SW480 (cell line): ENCODE measurements around the gene REC8.
"Not testable (repeated sequence)": the region's sequence is repeated elsewhere in the genome, so short reads cannot be mapped to it uniquely, and the experiment has no call there.

Source experiments
- DNase-seq: peaks from one replicate; pipeline ENCODE4 v3.0.0-alpha.2; 2016; ENCODE audit warnings: low spot score

Gene REC8

DNA sequence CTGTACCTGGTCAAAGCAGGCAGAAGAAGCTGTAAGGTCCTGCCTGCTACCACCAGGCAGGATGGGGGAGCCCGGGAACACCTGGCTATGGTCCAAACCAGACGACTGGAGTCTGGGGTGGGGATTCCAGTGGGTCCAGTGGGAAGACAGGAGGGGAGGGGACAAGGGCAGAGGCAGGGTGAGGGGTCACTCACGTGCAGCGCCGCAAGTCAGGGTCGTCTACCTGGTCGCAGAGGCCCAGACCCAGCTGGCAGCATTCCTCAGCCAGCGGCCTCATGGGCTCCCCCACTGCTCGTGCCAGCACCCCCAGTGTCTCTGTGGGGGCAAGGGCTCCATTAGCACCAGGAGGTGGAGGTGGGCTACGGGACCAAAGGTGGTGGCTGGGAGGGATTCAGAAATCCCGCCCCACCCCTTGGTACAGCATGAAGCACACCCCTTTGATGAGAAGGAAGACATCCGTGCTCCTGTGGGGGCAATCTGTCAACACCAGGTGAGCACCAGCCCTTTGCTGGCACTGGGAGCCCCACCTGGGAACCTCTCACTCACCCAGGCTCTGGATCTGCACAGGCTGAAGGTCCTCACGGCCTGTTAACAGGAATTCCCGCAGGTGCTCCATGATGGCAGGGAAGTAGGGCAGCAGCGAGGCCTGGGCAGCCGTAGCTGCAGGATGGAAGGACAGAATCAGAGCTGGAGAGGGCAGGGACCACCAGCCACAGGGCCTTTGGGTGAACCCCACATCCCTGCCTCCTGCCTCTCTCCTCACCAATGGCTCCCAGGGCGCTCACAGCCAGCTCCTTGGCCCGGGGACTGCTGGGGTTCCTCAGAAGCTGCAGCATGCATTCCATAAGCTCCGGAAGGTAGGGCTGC lies 12.5 kb downstream of the REC8 start:
- no peak for DNase-seq

DNA sequence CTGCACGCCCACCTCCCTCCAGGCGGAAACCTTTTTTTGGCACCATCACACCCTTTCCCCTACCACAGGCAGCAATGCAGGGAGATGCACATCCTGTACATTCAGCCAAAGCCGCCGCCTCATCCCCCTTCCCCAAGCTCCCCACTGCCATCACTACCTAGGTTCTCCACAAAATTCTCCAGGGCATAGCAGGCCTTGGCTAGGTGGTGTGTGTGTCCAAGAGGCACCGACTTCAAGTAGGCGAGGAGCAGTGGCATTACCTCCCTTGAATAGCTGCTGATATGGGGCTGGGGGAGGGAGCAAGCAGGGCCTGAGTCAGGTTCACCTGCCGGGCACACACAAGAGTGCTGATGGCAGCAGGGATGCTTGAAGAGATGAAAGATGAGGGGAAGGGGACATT lies 13.1 kb downstream of the REC8 start:
- no peak for DNase-seq

DNA sequence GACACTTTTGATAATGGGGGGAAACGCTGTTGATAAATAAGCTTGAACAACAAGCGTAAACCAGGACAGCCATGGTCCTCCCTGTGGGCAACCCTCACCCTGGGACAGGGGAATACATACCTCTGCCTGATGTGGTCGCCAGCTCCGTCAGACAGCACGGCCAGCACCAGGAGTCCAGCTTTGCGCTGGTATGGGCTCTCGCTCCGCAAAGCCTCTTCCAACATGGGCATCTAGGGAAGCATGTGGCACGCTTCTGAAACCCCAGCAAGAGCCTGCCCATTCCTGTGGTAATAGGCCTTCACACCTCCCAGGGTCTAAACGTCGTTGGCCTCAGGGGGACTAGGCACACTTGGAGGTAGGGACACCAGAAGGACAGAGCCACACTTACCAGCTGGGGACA lies 13.9 kb downstream of the REC8 start:
- DNase-seq = no peak

DNA sequence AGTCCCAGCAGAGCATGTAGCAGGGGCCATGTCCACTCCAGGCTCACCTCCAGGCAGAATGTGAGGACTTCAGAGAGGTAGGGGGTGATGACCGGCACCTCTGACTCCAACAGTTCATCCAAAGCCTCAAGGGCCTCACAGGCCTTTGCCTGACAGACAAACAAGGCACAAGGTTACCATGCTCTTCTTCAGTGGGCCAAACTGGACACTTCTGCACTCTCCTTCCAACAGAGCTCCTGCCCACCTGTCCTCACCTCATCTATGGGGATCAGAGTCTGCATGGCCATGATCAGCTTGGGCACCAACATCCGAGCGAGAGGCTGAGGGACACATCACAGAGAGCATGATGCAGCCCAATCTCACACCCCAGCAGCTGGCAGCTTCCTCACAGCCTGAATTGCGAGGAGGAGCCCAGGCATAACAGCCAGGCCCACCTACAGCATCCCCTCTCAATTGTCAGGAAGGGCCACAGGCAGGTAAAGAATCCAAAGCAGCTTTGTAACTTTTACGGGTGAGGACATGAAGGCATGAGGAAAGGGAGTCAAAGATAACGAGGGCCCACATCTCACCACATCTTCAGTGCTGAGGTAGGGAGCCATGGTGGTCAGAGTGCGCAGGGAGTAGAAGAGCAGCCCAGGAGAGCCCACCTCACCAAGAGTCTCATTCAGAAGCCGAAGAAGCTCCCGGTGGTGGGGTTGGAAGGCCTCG lies 15.1 kb downstream of the REC8 start:
- no peak for DNase-seq

DNA sequence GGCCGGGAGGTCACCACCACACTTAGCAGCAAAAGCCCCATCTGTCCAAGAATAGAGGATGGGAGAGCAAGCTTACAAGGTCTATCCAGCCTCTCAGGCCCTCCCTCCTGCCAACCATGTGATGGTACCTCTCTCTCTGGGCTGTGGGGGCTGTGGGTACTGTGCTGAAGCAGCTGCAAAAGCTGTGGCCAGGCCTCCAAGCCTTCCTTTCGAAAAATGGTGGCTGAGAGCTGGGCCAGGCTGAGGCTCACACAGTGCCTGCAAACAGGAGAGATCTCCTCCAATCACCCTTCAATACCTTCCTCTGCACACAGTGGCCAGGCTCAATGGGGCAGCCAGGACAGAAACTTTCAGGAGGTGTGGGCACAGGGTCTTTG lies 15.6 kb downstream of the REC8 start:
- DNase-seq = no peak

DNA sequence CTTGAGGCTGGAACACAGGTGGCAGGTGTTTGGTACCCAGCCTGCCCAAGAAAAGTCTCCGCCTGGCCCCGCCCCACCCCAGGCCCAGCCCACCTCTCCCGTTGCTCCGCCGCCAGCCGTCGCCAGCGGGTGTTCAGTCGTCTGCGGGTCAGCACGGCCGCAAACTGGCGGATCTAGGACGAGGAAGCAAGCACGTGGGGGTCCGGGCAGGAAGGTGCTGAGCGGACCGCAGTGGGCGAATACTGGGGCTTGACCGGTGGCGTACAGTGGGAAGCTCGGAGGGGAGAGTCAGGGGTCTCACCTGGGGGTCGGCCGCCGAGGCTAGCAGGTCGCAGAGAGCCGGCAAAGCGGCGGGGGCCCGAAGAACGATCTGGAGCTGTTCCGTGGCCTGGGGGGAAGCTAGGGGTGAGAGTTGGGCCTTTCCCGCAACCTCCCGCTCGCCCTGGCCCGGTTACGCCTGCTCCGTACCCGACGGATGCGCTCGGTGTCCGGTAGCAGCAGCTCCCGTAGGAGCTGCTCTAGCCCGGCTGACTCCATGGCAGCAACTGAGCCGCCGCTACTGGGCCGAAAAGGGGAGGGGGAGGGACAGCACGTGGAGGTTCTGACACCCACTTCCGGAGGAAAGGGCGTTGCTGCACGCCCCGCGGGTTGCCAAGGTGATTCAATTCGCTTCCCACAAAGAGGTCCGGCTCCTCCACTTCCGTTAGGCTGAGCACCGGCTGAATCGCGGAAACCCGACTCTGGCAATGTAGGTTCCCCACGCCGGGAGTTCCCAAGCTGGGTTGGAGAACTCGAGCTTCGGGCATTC lies 16.6 kb downstream of the REC8 start, which contains the start of gene IPO4:
Gene IPO4, minus strand, starts transcription at position 566 of the 808 bp plus-strand sequence. Its CDS starts 29 bp downstream, at position 537.
- DNase-seq = peak; percentile 98

DNA sequence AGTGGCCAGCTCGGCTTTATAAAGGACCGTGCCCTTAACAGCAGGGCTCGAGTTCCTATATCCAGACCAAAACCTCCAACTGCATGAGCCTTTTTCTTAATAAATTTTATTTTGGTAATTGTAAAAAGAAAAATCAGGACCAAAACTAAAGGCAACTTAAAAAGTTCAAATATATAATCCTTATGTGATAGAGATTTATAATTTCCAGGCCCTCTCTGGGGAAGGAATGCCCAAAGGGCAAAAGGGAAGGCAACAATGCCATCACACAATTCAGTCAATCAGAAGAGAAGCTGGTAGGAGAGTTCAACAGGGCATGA lies 17.1 kb downstream of the REC8 start:
- DNase-seq = no peak

DNA sequence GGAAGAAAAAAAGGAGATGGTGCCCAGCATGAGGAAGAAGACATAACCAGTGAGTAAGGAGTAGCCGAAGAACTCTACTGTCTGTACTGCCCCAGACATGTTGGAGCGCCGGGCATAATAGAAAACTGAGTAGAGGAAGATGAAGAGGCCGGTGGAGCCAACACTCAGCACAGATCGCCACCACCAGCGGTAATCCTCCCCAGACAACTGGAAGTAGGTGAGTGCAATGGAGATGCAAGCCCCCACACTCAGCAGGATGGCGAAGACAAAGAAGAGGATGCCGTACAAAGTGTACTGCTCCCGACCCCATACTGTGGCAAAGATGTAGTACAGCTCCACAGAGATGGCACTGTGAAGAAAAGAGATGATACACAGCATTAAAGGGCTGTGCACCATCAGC lies 17.6 kb downstream of the REC8 start:
- no peak for DNase-seq

DNA sequence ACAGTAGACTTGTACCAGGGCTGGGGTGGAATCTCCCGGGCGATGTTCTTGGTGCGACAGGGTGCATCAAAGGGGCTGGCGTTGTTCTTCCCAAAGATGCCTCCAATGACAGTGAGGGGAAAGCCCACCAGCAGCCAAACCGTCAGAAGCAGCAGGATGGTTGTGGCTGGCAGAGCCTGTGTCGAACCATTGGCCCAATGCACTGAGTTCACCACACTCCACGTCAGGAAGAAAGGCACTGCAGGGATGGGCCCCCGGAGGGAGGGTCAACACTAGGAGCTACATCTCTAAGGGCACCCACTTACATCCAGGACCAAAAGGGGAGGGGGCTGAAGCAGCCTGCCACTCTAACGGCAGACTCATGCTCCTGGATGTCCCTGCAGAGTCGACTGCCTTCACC lies 18.5 kb downstream of the REC8 start:
- no peak for DNase-seq

DNA sequence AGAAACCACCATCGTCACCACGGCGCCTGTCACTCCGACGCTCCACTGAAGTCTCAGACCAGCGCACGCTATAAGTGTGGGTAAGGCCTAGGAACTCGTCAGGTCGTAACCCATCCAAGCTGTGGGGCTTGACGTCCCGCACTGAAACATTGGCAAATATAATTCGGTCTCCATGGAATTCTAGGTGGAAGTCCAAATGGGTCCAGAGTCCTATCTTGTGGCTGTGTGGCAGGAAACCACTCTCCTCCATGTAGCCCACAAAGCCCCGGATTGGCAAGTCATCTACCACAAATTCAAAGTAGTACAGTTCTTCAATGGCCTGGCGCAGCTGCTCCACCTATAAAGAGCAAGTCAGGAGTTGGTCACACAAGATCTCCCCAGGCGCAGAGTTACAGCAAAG lies 21.1 kb downstream of the REC8 start:
- no peak for DNase-seq

DNA sequence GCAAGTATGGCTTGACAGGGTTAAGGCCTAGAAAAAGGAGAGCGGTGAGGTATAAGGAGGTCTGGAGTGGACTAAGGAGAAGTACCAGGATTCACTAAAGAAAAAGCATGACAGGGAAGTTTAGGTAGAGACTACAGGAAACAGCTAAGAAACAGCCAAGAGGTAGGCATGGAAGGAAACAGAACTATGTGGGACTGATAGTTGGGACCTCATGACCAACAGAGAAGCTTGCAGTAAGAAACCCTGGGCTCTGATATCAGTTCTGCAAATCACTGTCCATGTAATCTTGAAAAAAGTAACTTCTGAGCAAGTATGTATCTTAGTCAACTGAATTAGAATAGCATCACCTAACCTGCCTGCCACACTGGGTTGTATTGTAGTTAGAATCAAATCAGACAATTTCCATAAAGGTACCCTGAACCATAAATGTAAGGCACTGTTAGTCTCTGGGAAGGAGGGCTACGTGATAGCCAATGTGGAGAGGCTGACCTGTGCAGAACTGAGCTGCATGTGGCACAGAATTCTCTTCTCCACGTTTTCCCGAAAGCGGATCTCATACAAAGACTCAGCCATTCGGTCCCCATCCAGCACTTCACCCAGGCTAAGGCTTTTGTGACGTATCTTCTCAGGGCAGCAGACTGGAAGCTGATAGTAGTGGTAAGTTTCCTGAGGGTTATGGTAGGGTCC lies 22.4 kb downstream of the REC8 start:
- DNase-seq = no peak

DNA sequence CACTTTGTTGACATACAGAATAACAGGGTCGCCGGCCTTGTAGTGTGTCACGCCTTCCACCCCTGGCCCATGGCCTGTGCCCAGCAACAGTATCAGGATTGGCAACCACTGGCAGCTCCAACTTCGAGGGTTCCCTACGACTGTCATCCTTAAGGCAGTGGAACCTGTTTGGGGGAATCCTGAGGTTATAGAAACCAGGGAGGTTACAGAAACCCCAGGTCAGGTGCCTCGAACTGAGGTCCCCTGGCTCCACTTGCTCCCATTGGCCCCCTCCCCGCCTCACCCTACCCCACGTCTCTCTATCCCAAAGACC lies 22.9 kb downstream of the REC8 start:
- DNase-seq = no peak

DNA sequence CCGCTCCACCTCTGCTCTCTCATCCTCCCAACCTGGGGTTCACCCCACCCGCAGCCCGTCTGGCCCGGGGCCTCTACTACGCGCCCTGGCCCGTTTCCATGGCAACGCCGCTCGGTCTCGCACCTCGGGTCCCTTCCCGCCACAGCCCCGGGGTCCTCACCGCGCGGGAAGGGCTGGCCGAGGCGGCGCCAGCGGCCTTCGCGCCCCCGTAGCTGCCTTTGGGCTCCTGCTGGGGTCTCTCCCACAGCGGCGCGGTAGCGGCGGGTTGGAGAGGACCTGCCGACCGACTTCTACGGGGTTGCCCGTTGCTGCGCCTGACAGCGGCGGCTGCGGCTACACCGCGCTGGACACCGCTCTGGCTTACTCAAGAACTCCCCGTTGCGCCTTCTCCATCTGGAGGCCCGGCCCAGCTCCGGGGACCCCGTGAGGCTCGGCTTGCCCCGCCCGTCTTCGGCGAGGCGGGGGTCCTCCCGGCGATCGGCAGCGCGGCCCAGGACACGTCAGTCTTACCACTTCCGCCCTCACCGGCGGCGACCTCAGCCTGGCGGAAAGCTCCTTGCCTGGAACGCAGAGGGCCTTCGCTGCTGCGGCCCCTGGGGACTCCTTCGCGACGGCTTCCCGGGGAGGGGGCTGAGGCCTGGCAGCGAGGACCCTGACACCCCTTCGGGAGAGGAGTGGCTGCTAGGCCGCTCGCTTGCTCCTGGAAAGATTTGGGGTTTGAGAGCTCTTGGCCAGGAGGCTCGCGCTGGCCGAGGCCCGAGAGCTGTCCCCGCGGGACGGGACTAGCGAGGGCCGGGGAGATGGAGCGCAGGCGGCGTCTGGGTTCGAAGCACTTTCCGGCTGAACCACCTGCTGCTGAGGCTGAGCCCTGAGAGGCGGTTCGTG lies 23.5 kb downstream of the REC8 start, which contains the start of gene TM9SF1:
Gene TM9SF1, minus strand, starts transcription at position 256 of the 885 bp plus-strand sequence. CDS start 422 bp downstream, outside the sequence.
- DNase-seq = peak; percentile 87

DNA sequence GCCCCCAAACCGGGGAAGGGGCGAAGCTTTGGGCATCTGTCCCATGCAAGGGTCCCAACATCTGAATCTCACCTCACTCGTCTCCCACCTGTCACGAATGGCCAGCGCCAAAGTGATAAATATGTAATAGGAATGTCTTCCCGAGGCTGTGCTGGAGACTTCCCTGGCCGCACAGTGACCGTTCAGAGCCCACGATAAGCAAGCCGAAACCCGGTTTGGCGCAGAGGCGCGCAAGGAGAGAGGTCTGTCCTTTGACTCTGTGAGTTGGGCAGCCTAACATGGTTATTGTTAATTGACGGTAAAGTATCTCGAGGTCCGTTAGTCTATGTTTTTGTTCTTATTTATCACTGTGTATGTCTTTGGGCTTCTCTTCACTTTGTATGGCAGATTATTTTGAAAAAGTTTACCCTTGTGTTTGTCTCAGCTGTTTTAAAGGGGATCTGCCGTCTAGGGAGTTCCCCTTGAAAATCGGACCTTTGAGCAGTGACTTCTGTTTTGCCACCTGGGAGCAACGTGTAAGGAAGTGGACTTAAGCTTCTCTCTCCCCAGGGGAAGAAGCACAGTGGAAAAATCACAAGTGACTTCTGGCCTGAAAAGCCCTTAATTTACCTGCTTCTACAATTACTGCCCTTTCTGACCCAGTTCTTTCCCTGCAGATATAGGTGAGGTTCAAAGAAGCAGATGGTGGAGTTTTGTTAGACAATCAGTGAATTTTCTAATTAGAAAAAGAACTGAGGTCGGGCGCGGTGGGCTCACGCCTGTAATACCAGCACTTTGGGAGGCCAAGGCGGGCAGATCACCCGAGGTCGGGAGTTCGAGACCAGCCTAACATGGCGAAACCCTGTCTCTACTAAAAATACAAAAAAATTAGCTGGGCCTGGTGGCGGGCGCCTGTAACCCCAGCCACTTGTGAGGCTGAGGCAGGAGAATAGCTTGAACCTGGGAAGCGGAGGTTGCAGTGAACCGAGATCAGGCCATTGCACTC lies 24.5 kb downstream of the REC8 start:
- DNase-seq = peak; percentile 26

DNA sequence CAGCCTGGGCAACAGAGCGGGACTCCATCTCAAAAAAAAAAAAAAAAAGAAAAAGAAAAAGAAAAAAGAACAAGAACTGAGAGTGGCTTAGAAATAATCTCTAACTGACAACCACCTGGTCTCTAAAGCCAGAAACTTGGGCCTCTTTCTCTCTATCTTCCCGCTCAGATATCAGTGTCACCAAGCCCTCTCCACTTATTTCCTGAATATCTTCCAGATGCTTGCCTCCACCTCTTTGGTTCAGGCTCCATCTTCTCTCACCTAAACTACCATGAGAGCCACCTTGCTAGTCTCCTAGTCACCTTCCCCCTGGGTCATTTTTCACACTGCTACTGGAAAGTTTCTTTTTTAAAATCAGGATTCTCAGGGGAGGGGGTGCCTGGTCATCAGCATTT lies 25.2 kb downstream of the REC8 start:
- no peak for DNase-seq

DNA sequence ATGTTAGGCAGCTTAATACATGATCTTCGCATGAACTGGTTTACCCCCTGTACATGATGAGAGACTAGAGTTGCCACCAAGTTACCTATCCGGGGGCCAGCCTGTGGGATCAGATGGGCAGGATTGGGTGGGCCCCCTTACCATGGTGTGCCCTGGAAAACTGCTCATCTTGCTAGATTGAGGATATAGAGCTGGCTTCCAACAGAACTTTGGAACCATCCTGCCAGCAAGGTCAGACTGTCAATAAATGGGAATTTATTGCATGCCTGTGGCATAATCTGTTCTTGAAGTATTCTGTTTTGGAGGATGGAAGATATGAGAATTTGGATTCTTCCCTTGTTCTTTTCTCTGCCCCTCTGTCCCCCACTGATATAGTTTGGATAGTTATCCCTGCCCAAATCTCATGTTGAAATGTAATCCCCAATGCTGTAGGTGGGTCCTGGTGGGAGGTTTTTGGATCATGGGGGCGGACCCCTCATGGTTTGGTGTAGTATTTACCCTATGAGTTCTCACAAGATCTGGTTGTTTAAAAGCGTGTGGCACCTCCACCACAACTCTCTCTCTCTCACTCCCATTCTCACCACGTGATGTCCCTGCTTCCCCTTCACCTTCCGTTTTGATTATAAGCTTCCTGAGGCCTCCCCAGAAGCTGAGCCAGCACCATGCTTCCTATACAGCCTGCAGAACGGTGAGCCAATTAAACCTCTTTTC lies 27.1 kb downstream of the REC8 start:
- no peak for DNase-seq

DNA sequence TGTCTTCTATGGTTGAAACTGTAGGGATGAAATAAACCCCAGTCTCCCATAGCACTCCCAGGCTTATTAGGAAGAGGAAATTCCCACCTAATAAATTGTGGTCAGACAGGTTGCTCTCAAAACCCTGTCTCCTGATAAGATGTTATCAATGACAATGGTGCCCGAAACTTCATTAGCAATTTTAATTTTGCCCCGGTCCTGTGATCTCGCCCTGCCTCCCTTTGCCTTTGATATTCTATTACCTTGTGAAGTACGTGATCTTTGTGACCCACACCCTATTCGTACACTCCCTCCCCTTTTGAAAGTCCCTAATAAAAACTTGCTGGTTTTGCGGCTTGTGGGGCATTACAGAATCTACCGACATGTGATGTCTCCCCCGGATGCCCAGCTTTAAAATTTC lies 30.7 kb downstream of the REC8 start:
- DNase-seq = not testable (repeated sequence)

DNA sequence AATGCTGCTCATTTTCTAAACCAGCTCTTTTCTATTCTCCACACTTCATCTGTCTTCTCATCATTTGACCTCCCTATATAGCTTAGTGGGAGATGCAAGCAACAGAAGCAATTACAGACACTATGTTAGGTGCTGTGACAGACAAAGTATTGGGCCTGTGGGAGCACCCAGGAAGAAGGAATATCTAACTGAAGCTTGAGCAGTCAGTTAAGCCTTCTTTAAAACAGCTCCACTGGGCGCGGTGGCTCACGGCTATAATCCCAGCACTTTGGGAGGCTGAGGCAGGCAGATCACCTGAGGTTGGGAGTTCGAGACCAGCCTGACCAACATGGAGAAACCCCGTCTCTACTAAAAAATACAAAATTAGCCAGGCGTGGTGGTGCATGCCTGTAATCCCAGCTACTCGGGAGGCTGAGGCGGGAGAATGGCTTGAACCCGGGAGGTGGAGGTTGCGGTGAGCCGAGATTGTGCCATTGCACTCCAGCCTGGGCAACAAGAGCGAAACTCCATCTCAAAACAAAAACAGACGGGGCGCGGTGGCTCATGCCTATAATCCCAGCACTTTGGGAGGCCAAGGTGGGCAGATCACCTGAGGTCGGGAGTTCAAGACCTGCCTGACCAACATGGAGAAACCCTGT lies 31.5 kb downstream of the REC8 start:
- not testable (repeated sequence) for DNase-seq
